RPMI8226 (cell line): ENCODE results near the gene ZNF385B.
"Not testable (repeated sequence)": the region's sequence is repeated elsewhere in the genome, so short reads cannot be mapped to it uniquely, and the experiment has no call there.

Experiments
- DNase-seq: peaks from one replicate; pipeline ENCODE4 v3.0.0-alpha.2; 2015

ZNF385B gene

DNA sequence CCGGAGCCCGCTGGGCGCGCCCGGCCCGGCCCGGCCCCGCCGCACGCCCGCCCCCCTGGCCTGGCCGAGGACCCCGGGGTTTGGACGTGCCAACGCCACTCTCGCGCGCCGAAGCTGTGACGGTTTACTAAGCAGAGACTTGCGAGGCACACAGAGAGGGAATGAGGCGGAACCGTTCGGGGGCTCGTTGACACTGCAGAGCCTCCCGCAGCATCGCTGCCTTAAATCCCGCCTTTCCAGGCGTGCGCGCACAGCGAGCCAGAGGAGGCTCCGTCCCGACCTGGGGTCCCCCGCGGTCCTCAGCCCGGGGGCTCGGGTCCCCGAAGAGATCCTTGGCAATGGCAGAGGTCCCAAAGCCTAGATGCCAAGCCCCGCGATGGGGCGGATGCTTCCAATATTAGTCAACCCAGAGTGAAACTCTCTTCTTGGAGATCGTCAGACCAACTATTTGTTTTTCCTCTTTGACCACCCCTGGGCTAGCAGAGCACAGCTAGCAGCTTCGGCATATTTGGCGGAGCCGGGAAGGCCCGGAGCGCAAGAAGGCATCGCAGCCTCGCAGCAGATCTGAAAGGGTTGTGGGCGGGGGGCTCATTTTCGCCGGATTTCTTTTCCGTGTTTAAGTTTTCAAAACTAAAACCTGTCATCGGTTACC is at the start of gene ZNF385B:
Gene ZNF385B (minus strand): TSS at position 197 of the 652 bp plus-strand sequence.
- DNase-seq = peak; percentile 32

- no peak for DNase-seq
Observed at GRCh38 chr2:179910735-179911113, 49.3 kb upstream of the ZNF385B start.

DNA sequence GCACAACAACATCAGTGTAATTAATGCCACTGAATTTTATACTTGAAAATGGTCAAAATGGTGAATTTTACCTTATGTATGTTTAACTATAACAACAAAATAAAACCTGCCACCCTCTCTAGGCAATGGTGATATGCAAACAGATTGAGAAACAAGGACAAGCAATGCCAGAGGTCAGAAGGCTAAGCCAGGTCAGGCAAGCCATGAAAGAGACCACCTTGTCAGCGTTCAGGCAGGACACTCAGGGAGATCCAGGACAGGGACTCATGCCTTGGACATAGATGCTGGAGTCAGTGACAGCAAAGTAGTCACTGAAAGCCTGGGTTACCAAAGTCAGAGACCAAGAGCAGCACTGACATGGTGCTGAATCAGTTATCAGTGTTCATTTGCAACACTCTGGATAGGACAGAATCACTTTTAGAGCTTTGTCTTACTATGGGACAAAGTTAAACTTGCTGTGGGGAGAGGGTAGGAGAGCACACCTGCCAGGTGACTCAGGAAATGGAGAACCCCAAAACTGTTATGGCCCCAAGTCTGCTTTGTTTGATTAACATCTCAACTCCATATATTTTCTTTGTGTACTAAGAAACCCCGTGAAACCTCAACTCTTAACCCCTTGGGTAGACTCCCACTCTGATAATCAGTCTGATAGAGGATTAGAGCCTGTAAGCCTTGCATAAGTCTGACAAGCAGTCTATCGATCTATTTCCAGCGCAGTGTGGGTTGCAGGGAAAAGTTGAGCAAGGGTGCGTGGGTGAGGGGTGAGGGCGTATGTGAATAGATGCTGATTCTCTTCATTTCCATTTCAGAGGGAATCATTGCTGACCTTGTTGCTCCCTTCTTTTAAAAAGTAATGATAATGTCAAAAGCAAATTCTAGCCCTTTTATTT is 48.7 kb upstream of the ZNF385B start:
- no peak for DNase-seq

DNA sequence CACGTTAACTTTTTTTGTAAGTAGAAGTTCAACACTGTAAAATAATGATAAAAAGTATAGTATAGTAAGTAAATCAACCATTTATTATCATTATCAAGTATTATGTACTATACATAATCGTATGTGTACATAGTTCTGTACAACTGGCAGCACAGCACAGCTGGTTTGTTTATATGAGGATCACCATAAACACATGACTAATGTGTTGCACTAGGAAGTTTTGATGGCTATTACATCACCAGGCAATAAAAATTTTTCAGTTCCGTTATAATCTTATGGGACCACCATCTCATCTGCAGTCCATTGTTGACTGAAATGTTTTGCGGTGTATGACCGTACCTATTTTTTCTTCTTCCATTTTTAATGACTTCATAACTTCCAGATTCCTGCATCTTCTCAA is 39.2 kb upstream of the ZNF385B start:
- no peak for DNase-seq

GRCh38 chr2:179899666-179900065 is 38.3 kb upstream of the ZNF385B start:
- no peak for DNase-seq

GRCh38 chr2:179898873-179899272 is 37.5 kb upstream of the ZNF385B start:
- DNase-seq = peak; percentile 75

GRCh38 chr2:179893616-179894015 is 32.2 kb upstream of the ZNF385B start:
- DNase-seq = no peak

GRCh38 chr2:179891237-179891636 is 29.8 kb upstream of the ZNF385B start:
- no peak for DNase-seq

DNA sequence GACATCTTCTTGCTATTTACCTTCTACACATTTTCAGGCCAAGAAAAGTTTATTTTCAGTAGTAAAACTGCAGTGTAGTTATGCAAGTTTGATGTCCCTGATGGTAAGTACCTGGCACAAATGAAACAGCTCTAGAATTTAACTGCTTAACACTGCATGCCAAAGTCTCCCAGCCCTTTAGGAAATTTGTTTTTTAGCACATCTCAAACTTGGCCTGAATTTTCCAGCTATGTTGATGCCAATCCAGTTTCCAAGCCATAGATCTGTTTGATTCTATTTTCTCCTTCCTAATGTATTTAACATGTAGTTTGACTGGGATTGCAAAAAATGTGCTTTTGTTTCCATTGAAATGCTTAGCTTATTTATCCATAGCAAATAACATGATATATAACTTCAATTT is 29.3 kb upstream of the ZNF385B start:
- DNase-seq = no peak

DNA sequence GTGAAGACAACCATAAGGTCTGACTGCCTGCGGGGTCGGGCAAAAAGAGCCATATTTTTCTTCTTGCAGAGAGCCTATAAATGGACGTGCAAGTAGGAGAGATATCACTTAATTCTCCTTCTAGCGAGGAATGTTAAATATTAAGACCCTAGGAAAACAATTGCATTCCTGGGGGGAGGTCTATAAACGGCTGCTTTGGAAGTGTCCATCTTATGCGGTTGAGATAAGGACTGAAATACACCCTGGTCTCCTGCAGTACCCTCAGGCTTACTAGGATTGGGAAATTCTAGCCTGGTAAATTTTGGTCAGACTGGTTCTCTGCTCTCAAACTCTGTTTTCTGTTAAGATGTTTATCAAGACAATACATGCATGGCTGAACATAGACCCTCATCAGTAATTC is 27.2 kb upstream of the ZNF385B start:
- not testable (repeated sequence) for DNase-seq

DNA sequence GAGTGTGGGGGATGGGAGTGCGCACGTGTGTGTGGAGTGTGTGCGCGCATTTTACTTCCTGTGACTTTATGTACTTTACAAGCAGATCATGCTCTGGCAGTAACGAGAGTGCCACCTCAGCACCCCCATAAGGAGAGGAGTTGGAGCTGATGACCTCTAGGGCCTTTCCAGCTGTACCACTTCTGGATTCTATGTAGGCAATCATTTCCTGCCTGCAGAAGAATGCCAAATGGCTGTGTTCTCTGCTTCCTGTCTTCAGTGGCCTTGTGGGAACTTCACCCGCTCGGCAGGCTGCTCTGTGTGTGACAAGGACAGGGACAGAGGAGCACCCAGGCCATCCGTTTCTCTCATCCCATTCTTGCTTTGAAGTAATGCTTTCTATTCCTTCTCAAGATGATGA is 22.8 kb upstream of the ZNF385B start:
- no peak for DNase-seq

DNA sequence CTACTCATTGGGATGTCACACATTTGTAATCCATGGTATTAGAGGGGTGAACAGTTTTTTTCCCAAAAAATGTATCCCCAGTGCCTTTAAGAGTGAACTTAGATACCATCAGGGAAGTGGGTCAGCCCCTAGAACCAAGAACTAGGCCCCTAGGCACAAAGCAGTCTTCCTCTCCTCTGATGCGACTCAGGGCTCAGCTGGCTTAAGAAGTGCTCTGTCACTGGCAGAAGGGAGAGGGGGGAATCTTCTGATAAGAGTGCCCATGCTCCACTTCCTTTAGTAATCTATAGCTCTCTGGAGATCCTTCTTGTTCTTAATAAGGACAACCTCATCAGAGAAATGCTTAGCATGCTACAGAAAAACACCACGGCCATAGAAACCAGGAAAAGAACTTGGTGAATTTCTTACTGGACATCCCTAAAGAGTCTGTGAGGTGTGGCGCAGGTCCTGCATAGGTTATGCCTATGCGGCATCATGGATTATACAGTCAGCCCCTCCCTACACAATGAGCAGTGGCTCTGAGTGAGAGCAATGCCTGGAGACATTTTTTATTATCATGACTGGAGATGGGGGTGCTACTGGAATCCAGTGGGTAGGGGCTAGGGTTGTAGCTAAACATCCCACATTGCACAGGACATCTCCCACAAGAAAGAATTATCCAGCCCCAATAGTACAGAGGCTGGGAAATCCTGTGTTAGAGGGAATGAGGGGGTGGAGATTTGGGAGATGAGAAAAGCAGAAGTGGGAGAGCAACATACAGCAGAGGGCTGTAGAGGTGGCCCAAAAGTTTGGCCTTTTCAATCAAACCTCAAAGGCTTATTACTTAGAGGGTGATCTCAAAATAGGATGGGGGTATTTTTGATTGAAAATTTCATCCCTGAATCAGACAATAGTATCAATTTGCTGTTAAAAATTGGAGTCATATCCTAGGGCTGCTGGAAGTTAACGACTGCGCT is 21.7 kb upstream of the ZNF385B start:
- no peak for DNase-seq

GRCh38 chr2:179877601-179878364 is 16.4 kb upstream of the ZNF385B start:
- DNase-seq = no peak

- no peak for DNase-seq
Observed at GRCh38 chr2:179876266-179876665, 14.9 kb upstream of the ZNF385B start.

GRCh38 chr2:179875864-179876263 is 14.5 kb upstream of the ZNF385B start:
- no peak for DNase-seq

GRCh38 chr2:179862898-179863458 is 1.6 kb upstream of the ZNF385B start:
- DNase-seq = peak; percentile 68

DNA sequence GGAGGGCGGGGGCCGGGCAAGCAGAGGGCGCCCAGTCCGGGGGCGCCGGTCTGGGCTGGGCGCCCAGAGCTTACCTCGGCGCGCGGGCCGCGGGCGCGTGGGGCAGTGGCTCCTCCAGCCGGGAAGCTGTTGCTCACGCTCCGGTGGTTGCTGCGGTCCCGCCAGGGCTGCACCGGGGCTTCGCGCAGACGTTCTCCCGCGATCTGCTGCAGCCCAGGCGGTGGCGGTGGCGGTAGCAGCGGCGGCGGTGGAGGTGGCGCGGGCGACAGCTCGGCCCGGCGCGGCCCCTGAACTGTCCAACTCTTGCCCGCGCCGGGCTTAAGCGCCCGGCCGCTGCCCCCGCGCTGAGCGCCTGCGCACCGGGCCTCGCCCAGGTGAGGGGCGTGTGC is 391 bp downstream of the ZNF385B start:
- peak; percentile 34 for DNase-seq

DNA sequence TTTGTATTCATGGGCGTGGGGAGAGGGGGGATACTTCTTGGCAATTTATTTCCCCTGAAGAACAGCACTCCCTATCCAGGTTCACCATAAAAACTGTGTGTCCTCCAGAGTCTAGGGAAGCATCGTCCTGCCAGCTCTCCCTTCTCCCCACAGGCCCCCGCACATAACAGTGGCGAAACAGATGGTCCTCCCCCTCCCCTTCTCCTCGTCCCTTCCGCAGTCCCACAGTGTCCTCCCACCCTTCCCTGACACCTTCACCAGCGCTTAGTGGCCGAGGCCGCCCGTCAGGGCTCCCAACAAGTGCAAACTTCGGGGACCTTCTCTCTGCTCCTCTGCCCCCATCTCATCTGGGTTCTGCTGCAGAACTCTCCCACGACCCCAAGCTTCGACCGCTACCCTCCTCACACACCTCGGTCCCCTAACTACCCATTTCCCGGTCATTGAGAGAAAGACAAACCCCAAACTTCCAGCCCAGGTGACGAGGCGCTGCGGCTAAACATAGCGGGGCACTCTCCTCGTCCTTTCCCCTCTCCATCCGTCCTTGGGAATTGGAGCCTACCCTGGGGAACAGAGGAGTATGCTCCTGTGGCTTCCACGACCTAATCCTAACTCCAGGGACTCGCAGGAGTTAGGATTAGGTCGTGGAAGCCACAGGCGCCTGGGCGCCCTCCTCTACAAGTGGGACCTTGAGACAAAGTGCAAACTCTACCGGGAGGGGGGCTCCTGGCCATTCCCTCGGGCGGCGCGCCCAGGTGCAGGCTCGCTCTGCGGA is 971 bp downstream of the ZNF385B start:
- DNase-seq = peak; percentile 20

DNA sequence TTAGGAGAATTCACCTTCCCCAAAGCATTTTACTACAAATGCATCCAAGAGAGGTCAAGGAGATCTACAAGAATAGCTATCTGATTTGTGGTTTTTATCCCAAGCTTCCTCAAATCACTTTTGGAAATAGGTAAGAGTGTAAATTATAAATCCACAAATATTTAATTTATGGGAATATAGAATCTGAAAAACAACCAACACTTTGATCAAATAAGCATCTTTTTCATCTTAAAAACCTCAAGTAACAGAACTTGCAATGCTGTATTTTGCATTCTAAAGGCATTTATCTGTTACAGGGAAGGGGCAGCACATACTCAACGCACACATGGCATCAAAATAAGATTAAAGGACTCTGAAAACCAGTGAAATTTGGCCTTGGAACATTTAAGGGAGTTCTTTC is 1.9 kb downstream of the ZNF385B start:
- DNase-seq = no peak

DNA sequence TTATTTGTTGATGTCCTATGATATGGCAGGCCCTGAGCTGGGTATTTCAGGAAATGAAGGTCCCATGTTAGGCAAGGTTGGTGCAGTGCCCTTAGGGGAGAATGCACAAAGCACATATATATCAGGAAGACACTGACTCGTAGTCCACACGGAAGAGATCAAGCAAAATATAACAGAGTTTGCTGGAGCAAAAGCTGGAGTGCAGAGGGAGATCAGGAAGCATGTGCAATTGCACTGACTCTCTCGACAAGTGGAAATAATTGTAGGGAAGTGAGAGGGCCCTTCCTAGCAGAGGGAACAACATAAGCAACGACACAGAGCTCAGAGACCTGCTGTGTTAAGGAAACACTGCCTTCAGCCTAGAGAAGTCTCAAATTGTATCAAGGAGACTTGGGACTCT is 4.2 kb downstream of the ZNF385B start:
- no peak for DNase-seq

- peak; percentile 34 for DNase-seq
Observed at GRCh38 chr2:179856205-179856604, 5.2 kb downstream of the ZNF385B start.
